PFSK-1 (cell line): ENCODE data around the gene TNFRSF14.

Experiments
- FOXP2 ChIP-seq: optimal IDR thresholded peaks from 2 replicates; pipeline ENCODE3; 2011; ENCODE audit warnings: borderline replicate concordance, control low read depth, inconsistent platforms; ENCODE audit not compliant: insufficient read depth; ENCODE audit errors: extremely low read length, extremely low read depth
- POLR2AphosphoS5 ChIP-seq: IDR thresholded peaks from 2 replicates; pipeline ENCODE4 v1.6.1; 2012; ENCODE audit warnings: low read depth, mild to moderate bottlenecking, control low read depth, low read length, moderate library complexity
- SIN3A ChIP-seq: IDR thresholded peaks from 2 replicates; pipeline ENCODE4 v1.6.1; 2012; ENCODE audit warnings: mild to moderate bottlenecking, low read length, moderate library complexity, borderline replicate concordance; ENCODE audit not compliant: insufficient read depth
- TAF1 ChIP-seq: IDR thresholded peaks from 2 replicates; pipeline ENCODE4 v1.6.1; 2012; ENCODE audit warnings: low read length, control low read depth, borderline replicate concordance; ENCODE audit not compliant: insufficient read depth
- TF ChIP-seq, protein P1 (sequence below), 2 experiments: IDR thresholded peaks; 2 replicates each; pipeline versions ENCODE4 v1.6.1 to v1.8.0; 2011 to 2012; ENCODE audit warnings: low read depth in 2 of 2, low read length in 2 of 2, control low read depth in 1 of 2, inconsistent platforms in 1 of 2, mild to moderate bottlenecking in 1 of 2, moderate library complexity in 1 of 2; ENCODE audit not compliant: insufficient read depth in 1 of 2

TNFRSF14 gene

DNA sequence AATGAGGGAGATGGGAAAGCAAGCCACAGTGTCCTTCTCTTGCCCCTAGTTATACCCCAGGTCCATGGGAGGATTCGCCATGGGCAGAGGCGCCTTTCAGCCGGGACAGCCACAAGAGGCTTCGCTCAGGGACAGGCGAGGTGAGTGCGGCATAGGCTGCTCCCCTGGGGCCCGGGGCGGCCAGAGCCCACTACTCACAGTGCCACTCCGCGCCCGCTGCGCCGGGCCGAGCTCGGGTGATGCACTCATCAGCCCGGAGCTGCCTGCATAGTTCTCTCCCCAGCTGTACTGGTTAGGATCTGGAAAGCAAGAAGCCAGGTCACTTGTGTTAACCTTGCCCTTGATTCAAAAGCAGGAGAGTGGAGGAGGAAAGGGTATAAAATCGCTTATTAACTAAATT, 38.2 kb upstream of the TNFRSF14 start:
- TF ChIP-seq FOXP2 (no peak), SIN3A (no peak), POLR2AphosphoS5 (no peak), TAF1 (no peak)
- TF ChIP-seq, protein P1, sequence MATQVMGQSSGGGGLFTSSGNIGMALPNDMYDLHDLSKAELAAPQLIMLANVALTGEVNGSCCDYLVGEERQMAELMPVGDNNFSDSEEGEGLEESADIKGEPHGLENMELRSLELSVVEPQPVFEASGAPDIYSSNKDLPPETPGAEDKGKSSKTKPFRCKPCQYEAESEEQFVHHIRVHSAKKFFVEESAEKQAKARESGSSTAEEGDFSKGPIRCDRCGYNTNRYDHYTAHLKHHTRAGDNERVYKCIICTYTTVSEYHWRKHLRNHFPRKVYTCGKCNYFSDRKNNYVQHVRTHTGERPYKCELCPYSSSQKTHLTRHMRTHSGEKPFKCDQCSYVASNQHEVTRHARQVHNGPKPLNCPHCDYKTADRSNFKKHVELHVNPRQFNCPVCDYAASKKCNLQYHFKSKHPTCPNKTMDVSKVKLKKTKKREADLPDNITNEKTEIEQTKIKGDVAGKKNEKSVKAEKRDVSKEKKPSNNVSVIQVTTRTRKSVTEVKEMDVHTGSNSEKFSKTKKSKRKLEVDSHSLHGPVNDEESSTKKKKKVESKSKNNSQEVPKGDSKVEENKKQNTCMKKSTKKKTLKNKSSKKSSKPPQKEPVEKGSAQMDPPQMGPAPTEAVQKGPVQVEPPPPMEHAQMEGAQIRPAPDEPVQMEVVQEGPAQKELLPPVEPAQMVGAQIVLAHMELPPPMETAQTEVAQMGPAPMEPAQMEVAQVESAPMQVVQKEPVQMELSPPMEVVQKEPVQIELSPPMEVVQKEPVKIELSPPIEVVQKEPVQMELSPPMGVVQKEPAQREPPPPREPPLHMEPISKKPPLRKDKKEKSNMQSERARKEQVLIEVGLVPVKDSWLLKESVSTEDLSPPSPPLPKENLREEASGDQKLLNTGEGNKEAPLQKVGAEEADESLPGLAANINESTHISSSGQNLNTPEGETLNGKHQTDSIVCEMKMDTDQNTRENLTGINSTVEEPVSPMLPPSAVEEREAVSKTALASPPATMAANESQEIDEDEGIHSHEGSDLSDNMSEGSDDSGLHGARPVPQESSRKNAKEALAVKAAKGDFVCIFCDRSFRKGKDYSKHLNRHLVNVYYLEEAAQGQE (IDR thresholded peaks at IDR 0.05; ENCODE audit: insufficient read depth in 1 of 2, low read depth in 2 of 2, low read length in 2 of 2), result no peak

GRCh38 chr1:2518528-2518927, 37.6 kb upstream of the TNFRSF14 start:
- TF ChIP-seq SIN3A (no peak), POLR2AphosphoS5 (no peak), TAF1 (no peak), FOXP2 (no peak)
- TF ChIP-seq, protein P1 (IDR thresholded peaks at IDR 0.05; ENCODE audit: insufficient read depth in 1 of 2, low read depth in 2 of 2, low read length in 2 of 2), result no peak

DNA sequence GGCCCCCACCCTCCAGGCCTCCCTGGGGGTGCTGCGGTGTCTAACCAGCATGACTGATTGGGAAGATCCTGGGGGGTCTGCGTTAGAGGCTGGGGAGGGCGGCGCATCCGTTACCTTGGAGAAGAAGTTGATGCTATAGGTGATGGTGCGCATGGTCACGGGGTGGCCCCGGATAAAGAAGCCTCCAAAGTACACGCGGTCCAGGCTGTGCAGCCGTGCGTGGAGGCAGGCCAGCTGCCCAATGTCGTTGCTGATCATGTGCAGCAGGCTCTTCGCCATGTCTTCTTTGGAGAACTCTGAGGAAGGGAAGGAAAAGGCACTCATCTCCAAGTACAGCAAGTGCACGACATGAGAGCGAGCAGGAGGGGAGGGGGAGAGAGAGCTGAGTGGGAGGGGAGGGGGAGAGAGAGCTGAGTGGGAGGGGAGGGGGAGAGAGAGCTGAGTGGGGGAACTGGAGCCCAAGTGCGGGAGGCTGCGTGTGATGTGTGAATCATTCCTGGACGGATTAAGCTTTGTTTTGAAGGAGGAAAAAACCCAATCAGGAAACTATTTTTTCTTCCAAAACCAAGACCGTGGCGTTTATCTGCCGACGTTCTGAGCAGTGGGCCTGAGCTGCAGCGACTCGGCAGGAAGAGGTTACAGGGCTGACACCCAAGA, 37.0 kb upstream of the TNFRSF14 start:
- no peak for TF ChIP-seq TAF1
- TF ChIP-seq SIN3A, result no peak
- TF ChIP-seq FOXP2, result no peak
- TF ChIP-seq POLR2AphosphoS5, result no peak
- TF ChIP-seq, protein P1 (IDR thresholded peaks at IDR 0.05; ENCODE audit: insufficient read depth in 1 of 2, low read depth in 2 of 2, low read length in 2 of 2), result no peak

- TF ChIP-seq TAF1 (no peak), FOXP2 (no peak), SIN3A (no peak), POLR2AphosphoS5 (no peak)
- TF ChIP-seq, protein P1 (IDR thresholded peaks at IDR 0.05; ENCODE audit: insufficient read depth in 1 of 2, low read depth in 2 of 2, low read length in 2 of 2), result no peak
These were observed 36.4 kb upstream of the TNFRSF14 start for GRCh38 chr1:2519729-2520128.
